ENCODE data around the gene NPTN.
A peak's percentile ranks its signal among the peaks of the same experiment; 100 is the strongest.

NPTN gene

GRCh38 chr15:73631915-73632669 is 1.1 kb downstream of the NPTN start:
- peak; percentile 84 for DNase-seq

GRCh38 chr15:73630921-73631362 is 2.2 kb downstream of the NPTN start:
- DNase-seq, result no peak

- DNase-seq, result no peak
Observed at GRCh38 chr15:73629798-73630429, 3.3 kb downstream of the NPTN start.

GRCh38 chr15:73628976-73629797 is 4.0 kb downstream of the NPTN start:
- no peak for DNase-seq

- no peak for DNase-seq
Observed at GRCh38 chr15:73628102-73628501, 5.1 kb downstream of the NPTN start.

- DNase-seq, result no peak
Observed at GRCh38 chr15:73626072-73626471, 7.1 kb downstream of the NPTN start.

DNA sequence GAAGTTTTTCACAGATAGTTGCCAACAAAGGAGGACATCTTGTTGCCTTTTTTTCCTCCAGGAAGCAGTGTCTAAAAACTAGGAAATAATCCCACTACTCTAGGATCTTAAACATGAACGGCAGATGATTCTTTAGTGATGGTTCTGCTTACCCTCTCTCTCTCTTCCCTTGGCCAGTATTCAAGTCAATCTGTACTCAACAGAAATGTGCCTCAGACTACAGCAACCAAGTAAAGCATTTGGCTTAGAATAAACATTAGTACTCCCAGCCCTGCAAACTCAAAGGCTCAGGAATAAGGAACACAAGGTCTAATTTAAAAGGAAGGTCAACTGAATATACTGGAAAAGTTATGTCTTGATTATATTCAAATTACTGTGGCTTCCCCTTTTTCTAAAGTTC is 8.7 kb downstream of the NPTN start:
- DNase-seq, result no peak

DNA sequence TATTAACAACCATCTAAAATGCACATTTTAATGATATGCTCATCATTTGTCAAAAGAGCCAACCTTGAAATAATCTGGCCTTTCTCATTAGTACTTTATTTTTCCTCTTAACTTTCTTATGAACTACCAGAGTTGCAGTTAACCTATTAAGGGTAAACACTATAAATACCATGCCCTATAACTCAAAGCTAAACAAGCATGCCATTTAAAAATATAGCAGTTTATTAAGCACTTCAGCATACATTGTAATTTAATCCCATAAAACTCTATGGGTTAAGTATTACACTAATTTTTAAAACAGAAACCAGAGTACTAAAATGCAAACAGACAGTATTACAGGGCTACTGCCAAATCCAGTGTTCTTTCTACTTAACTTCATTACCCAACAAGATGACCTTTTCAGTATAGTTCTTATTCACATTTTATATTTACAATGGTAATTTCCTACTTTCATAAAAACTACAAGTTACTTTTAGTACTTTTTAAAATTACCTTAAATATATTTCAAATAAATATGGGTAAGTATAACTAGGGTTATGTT is 11.8 kb downstream of the NPTN start:
- no peak for DNase-seq

- DNase-seq, result no peak
Observed at GRCh38 chr15:73620078-73620477, 13.1 kb downstream of the NPTN start.

DNA sequence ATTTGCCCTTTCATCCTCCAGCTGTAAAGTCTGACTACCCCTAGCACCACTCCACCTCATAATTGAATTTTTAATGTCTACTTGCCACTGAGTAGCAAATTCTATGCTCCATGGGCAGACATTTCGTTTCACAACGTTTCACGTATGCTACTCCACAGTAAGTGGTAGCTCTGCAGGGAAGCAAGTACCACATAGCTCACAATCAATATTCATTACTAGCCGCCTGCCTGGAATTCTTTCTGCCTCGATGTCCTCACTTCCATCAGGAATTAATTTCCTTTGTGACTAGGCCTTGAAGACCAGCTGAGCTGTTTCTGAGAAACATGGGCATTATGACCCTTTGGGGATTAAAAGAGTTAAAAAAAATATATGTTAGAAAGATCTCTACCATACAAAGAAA is 15.3 kb downstream of the NPTN start:
- DNase-seq, result peak; percentile 51

DNA sequence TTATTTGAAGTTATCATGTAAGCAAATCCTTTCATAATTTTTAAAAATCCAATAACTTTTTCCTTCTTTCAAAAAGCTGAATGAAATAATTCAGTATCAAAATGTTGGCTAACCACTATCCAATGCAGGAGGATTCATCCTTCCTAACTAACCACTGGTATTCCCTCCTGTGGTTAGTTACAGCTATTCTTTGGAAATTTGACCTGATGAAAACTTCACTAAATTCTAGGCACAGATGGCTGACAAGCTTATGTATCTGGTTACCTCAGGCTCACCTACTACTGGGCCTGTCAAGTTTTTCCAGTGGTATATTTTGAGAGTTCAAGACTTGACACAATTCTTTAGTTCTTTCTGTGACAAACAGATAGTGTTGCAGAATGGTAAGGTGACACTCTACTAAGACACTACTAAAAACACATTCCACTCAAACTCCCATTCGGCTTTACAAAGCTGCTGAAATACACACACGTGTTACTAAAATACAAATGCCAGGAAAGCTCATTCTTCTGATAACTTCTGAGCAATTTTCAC is 15.8 kb downstream of the NPTN start:
- peak; percentile 62 for DNase-seq

DNA sequence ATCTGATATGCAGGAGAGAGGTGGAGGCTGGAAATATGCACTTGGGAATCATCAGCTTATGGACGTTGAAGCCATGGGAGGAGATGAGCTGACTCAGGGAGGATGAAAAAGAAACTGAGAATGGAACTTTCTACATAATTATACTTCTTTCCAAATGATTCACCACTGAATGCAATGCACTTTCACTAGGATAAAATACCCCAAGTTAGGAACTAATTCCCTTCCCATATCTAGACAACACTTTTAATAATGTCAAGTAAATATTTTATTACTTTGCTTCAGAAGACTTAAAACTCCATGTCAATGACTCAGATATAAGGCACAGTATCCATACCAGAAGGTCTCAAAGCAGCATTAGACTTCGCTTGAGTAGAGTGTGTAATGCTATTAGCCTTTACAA is 24.2 kb downstream of the NPTN start:
- DNase-seq, result peak; percentile 82

DNA sequence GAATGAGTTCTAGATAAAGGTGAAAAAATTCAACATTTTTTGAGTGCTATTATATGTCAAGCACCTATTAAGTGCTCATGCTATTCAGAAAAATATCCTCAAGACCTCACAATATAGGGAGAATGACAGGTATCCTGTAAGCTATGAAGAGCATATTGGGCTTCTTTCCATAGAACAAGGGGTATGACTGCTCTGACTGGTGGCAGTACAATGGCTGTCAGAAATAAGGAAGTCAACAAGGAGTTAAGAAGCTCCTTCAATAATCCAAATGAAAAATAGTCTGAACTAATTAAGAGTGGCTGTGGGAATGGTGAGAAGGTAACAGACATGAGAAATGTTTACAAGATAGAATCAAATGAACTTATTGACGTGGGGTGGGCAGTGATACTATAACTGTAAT is 24.7 kb downstream of the NPTN start:
- no peak for DNase-seq

DNA sequence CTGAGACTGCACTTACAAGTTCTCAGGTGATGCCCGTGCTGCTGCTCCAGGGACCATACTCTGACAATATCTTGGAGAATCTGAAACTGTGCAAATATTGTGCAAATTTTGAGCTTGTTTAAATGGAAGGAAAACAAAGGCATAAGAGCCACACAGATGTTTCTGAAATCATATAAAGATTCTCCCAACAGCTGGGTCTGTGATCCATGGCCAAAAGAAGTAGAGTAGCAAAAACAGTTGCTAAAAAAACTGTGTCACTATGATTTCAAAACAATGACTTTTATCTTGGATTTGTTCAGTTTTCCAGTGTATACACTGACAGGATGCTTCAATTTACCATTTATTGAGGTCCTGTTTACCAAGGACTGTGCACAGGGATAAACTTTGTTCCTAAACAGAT is 25.3 kb downstream of the NPTN start:
- DNase-seq, result no peak

- no peak for DNase-seq
Observed at GRCh38 chr15:73607405-73607804, 25.8 kb downstream of the NPTN start.

DNA sequence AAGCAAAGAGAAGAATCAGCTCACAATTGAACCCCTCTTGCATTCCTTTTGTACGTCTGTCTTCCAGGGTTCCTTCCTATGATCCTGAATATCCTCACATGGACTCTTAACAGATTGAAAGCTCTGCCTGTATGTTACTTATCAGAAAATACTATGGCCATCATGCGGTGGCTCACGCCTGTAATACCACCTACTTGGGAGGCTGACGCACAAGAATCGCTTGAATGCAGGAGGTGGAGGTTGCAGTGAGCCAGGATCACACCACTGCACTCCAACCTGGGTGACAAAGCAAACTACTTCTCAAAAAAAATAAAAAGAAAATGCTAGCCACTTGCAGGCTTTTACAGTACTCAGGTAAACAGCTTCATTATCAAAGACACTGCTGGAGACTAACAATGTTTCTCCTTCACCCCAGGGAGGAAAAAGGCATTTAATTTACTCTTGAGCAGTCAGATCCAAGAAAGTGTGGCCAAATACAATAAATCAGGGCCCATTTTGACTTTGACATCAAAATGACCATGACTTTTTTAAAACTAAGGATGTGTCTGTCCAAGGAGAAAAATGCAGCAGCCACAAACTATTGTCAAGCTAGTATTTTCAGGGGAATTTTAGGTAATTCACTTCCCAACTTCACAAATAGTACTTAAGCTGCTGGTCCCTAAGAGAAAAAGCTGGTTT is 27.3 kb downstream of the NPTN start:
- DNase-seq, result no peak

DNA sequence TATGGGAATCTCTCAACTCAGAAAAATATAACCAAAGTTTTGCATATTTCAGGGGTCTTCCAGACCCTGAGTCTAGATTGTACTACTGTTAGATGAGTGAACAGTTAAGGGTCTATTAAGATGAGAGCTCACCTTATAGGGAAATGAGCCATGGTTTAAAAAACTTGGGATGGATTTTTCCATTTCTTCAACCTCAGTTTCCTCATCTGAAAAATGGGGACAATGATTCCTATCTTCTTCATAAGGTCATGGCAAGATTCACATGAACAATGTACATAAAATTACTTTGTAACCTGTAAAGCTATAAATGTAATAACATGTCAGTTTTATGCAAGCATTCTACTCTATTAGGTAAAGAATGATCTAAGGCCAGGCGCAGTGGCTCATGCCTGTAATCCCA is 28.7 kb downstream of the NPTN start:
- DNase-seq, result no peak

DNA sequence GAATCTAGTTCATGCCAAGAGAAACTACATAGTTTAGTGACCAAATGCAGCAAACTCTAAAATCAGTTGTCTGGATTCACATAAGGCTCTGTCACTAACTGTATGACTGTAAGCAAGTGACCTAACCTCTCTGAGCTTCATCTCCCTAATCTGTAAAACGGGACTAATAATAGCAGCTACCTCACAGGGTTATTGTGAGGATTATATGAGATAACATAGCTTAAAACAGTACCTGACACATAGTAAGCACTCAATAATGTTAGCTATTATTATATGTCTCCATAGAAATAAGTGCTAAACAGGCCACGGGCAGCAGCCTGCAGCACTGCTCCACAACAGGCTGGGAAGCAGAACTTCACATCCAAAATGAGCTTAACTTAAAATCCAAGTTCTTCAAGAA is 30.2 kb downstream of the NPTN start:
- no peak for DNase-seq

- no peak for DNase-seq
Observed at GRCh38 chr15:73602446-73602843, 30.7 kb downstream of the NPTN start.

GRCh38 chr15:73601451-73602445 is 31.4 kb downstream of the NPTN start:
- DNase-seq, result peak; percentile 64
